Kasumi-1 (cell line): ENCODE data around the gene POU3F1.
"Not testable (repeated sequence)": the region's sequence is repeated elsewhere in the genome, so short reads cannot be mapped to it uniquely, and the experiment has no call there.

Experiments
- DNase-seq, 2 experiments: peaks; one replicate each; lab custom pipeline; 2025; lab: John Stamatoyannopoulos, UW

Gene POU3F1

DNA sequence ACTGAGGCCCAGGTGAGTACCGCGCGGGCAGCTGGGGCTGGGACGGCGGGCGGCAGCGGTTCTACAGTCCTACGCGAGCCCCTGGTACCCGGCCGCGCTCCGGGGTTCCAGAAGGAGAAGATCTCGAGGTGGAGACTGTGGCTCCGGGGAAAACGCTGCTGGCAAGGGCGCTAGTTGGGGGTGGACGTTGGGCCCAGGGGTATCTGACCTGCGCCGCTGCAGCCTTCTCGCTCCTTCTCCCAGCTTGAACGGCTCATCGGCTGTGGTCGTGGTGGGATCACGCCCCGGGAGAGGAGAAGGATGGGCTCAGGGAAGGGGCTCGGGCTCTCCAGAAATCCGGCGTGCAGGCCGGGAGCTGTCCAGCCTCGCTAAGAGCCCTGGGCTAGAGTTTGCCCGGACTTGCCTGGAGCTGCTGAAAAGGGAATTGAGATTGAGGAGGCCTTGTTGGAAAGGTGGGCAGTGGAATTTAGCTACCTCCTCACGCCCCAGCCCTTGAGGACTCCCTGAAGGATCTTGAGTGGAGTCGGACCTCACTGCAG lies 1.1 kb upstream of the POU3F1 start:
- DNase-seq = no peak

GRCh38 chr1:38046884-38047602 lies 450 bp upstream of the POU3F1 start:
- DNase-seq = peak; percentile 30 to 37

- no peak for DNase-seq
Measured at GRCh38 chr1:38045401-38046332, 926 bp downstream of the POU3F1 start.

DNA sequence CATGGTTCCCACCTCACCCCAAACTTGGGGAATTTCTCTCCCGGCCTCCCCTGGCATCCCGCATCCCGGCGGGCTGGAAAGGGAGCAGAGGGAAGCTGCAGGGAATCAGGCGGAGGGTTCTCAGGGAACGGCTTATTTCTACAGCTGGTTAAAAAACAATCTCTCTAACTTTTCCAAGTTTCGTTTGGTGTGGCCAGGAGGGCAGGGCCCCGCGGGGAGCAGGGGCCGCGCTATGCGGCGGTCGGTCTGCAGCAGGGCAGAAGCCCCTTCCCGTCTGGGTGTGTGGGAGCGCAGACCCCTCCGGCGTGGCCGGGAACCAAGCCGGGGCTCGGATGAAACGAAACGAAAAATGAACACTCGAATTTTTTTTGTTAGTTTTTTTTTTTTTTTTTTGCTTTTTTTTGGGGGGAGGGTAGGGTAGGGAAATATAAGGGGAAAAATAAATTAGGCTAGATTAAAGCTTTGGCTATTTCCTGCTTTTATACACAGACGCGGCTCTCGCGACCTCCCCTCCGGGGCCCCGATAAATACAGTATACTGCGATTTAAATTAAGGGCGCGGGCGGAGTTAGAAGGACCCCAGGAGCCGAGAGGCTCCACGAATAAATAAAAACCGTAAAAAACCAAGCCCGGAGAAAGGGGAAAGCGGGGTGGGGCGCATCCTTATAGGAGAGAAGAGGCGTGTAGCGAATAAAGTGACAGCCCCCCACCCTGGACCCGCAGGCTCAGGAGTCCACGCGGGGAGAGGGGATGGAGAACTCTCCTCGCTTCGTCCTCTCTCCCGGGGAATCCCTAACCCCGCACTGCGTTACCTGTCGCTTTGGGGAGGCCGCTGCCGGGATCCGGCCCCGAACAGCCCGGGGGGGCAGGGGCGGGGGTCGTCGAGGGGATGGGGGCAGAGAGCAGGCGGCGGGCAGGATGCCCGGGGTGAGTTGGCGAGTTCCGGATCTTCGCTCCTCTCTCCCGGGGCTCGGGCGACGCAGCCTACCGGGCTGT lies 2.1 kb downstream of the POU3F1 start:
- DNase-seq = no peak

DNA sequence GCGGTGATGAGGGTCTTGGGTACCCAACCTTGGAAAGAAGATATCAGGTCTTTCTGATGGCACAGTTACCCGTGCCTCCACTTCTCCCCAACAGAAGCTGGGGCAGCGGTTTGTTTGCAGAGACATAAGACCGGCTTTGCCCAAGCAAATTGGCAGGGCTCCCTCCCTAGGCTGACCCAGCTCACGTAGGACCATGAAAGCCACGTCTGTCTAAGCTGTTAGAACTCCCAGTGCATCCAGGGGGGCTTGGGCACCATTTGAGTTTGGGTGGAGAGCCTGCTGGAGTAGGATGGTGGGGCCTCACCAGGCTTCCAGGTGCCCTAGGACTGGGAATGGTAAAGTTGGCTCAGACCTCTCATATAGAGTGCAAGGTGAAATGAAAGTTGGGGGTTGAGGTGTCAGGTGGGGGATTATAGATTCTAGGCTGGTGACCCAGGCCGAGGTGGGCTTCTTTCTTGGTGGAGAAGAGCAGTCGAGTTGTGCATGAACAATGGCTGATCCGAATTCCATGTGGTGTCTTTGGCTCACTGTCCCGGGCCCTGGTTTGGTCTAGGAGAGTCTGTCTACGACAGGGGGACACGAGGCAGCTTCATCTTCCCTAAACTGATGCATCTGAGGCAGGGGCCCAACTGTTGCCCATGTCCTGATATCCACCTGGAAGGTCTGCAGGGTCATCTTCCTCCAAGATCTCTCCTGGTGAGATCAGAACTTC lies 3.4 kb downstream of the POU3F1 start:
- DNase-seq = no peak

- DNase-seq = no peak
Measured at GRCh38 chr1:38041936-38042834, 4.4 kb downstream of the POU3F1 start.

GRCh38 chr1:38039331-38040088 lies 7.1 kb downstream of the POU3F1 start:
- no peak for DNase-seq

- no peak for DNase-seq
Measured at GRCh38 chr1:38038861-38039260, 7.7 kb downstream of the POU3F1 start.

DNA sequence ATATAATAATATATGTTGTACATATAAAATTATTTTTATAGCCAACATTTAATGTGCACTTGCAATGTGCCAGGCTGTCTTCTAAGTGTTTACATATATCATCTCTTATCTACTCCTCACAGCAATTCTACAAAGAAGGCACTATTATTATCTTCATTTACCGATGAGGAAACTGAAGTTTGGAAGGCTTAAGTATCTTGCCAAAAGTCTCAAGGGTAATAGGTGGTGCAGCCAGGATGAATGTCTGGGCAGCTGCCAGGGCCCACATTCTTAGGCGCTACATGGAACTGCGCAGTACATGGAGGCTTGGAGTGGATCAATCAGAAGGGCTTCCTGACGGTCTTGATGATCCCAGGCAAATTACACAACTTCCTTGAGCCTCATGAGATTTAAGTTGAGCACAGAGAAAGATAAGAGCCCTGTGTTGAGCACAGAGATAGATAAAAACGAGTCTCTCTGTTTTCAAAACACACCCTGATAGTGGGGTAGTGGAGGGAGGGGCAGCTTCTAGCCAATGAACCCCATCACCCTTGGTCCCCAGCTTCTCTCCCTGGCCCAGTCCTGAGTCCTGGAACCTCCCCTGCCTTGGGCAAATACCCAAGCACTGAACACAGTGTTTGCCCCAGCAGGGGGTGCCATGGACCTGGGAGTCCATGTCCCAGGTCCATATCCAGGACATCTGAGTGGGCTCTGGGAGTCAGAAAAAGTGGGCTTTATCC lies 9.2 kb downstream of the POU3F1 start:
- no peak for DNase-seq

GRCh38 chr1:38034871-38035270 lies 11.7 kb downstream of the POU3F1 start:
- no peak for DNase-seq

DNA sequence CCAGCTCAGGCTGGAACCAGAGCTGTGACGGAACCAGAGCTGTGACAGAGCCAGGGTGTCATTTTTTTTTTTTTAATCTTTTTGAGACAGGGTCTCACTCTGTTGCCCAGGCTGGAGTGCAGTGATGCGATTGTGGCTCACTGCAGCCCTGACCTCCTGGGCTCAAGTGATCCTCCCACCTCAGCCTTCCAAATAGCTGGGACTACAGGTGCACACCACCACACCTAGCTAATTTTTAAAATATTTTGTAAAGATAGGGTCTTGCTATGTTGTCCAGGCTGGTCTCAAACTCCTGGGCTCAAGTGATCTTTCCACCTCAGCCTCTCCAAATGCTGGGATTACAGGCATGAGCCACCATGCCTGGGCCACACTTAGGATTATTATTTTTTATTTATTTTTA lies 13.6 kb downstream of the POU3F1 start:
- DNase-seq = not testable (repeated sequence)

- no peak for DNase-seq
Measured at GRCh38 chr1:38031513-38031866, 15.1 kb downstream of the POU3F1 start.

GRCh38 chr1:38030596-38031512 lies 15.7 kb downstream of the POU3F1 start:
- no peak for DNase-seq

DNA sequence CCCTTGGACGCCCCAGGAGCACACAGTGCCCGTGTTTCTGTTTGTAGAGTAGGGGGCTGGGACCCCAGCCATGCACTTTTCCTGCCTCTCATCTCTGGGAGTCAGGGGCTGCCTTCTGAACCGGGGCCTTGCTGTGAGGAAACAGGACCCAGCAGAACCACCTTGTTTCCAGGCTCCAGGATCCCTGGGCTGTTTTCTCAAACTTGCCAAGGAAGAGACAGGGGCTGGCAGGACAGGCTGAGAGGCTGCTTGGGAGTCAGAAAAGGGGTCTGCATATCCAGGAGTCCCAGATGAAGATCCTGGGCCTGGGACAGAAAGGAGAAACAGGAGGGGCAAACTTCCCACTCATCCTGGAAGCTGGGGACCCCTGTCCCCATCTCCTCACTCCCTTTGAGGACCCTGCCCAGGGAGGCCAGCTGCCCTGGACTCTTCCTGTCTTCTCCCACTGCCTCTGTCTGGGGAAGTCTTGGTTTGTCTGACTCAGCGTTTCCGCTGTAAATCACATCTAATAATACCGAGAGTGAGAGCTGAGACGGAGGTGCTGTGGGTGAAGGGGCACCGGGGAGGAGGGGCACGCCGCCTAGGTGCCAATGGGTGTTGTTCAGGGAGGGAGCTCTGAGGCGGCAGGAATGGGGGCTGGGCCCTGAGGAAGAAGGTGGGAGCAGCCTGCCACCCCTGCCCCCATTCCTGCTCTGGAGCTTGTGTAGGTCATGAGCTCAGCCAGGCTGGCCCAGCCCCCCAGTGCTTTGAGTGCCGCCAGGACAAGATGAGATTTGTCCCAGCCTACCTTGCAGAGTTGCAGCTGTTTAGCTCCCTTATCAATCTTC lies 16.7 kb downstream of the POU3F1 start:
- DNase-seq = peak; percentile 33 to 42

- DNase-seq = no peak
Measured at GRCh38 chr1:38029081-38029681, 17.4 kb downstream of the POU3F1 start.

- no peak for DNase-seq
Measured at GRCh38 chr1:38028671-38029070, 17.9 kb downstream of the POU3F1 start.
